Endothelial cell of umbilical vein (primary cell): ENCODE data around the gene GABBR2. TPM values are rescaled to one million over a fixed set of nuclear protein-coding genes. Genes with fewer than 3 reads are reported as not detected.

Source experiments
- BruUV-seq: library from RNA; stranded (reverse); fragments of 400-500 nt; replicated peaks from 2 replicates; lab custom pipeline; 2021; lab: Mats Ljungman, UMichigan
- CTCF ChIA-PET: fragments of 300-600, 350-600 bp; sonication (Branson Sonifier 250); formaldehyde crosslinking; loops from one replicate; lab custom pipeline; 2021; ENCODE audit warnings: antibody characterized with exemption, inconsistent platforms; lab: Charles Lee
- POLR2A ChIA-PET: fragments of 300-600, 350-600 bp; sonication (Branson Sonifier 250); formaldehyde crosslinking; loops from one replicate; lab custom pipeline; 2021; ENCODE audit warnings: antibody characterized with exemption, inconsistent platforms; lab: Charles Lee
- DNase-seq: peaks from one replicate; pipeline ENCODE4 v3.0.0-alpha.2; 2011; ENCODE audit warnings: low read depth, low spot score
- FAIRE-seq: peaks from 2 replicates; lab custom pipeline; 2011; peaks lifted over from hg19 to GRCh38; lab: Jason Lieb, UNC
- H2AFZ ChIP-seq: 2 replicates; pipeline ENCODE4 v1.6.0; 2012; ENCODE audit warnings: low read depth, low read length, control low read depth, inconsistent platforms
- H3K27ac ChIP-seq: 2 replicates; pipeline ENCODE4 v1.5.1; 2011; ENCODE audit warnings: low read depth, mild to moderate bottlenecking, control low read depth, low read length, moderate library complexity; ENCODE audit not compliant: insufficient read depth
- H3K27me3 ChIP-seq, 2 experiments: 2 replicates each; pipeline versions ENCODE4 v1.6.0 to v1.6.1; 2011; ENCODE audit warnings: low read length in 2 of 2, mixed read lengths in 1 of 2; ENCODE audit not compliant: control insufficient read depth in 2 of 2, insufficient read depth in 2 of 2
- H3K36me3 ChIP-seq, 2 experiments: 2 replicates in 1 of 2; 3 replicates in 1 of 2; pipeline ENCODE4 v1.5.1; 2011; ENCODE audit warnings: low read length in 2 of 2, mild to moderate bottlenecking in 1 of 2, moderate library complexity in 1 of 2; ENCODE audit not compliant: control insufficient read depth in 2 of 2, insufficient read depth in 2 of 2; ENCODE audit errors: extremely low read depth in 1 of 2
- H3K4me1 ChIP-seq: 3 replicates; pipeline ENCODE4 v1.5.1; 2011; ENCODE audit warnings: mild to moderate bottlenecking, low read length; ENCODE audit not compliant: control insufficient read depth, insufficient read depth; ENCODE audit errors: extremely low read depth
- H3K4me2 ChIP-seq: 2 replicates; pipeline ENCODE4 v1.6.1; 2011; ENCODE audit warnings: low read length, control low read depth, mixed read lengths; ENCODE audit not compliant: insufficient read depth
- H3K4me3 ChIP-seq, 3 experiments: fragments of 200-600 bp in 1 of 3; sonication (generic), shearing (Covaris generic) in 1 of 3; replicated peaks in 1 of 3; 2 replicates each; pipeline ENCODE4 v1.5.1; 2011 to 2016; ENCODE audit warnings: control low read depth in 3 of 3, low read length in 3 of 3, mild to moderate bottlenecking in 2 of 3, inconsistent platforms in 1 of 3, low read depth in 1 of 3, moderate library complexity in 1 of 3; ENCODE audit not compliant: insufficient read depth in 1 of 3
- H3K79me2 ChIP-seq: 2 replicates; pipeline ENCODE4 v1.6.0; 2012; ENCODE audit warnings: low read length, inconsistent platforms; ENCODE audit not compliant: control insufficient read depth, insufficient read depth
- H3K9ac ChIP-seq: replicated peaks from 2 replicates; pipeline ENCODE3; 2011; ENCODE audit warnings: low read length, control low read depth; ENCODE audit not compliant: insufficient read depth; ENCODE audit errors: extremely low read depth
- H3K9me1 ChIP-seq: replicated peaks from 3 replicates; pipeline ENCODE4 v1.6.0; 2011; ENCODE audit warnings: mild to moderate bottlenecking, low read length; ENCODE audit not compliant: control insufficient read depth, insufficient read depth; ENCODE audit errors: extremely low read depth
- H3K9me3 ChIP-seq: replicated peaks from 2 replicates; pipeline ENCODE4 v1.5.1; 2012; ENCODE audit warnings: low read length, inconsistent platforms; ENCODE audit not compliant: control insufficient read depth, insufficient read depth
- H4K20me1 ChIP-seq: replicated peaks from 2 replicates; pipeline ENCODE3; 2011; ENCODE audit warnings: mild to moderate bottlenecking, low read length; ENCODE audit not compliant: control insufficient read depth, insufficient read depth; ENCODE audit errors: extremely low read depth
- EZH2 ChIP-seq: IDR thresholded peaks from 2 replicates; pipeline ENCODE4 v1.6.1; 2012; ENCODE audit warnings: borderline replicate concordance, low read depth, mild to moderate bottlenecking, moderate library complexity, low read length, inconsistent platforms; ENCODE audit not compliant: severe bottlenecking
- FOS ChIP-seq: IDR thresholded peaks from 2 replicates; pipeline ENCODE4 v1.6.1; 2011; ENCODE audit warnings: mild to moderate bottlenecking, low read length, moderate library complexity, borderline replicate concordance; ENCODE audit not compliant: insufficient read depth
- GATA2 ChIP-seq: IDR thresholded peaks from 2 replicates; pipeline ENCODE4 v1.7.0; 2011; ENCODE audit warnings: low read depth, mild to moderate bottlenecking, moderate library complexity, mixed read lengths, low read length; ENCODE audit not compliant: insufficient read length, insufficient read depth
- JUN ChIP-seq: IDR thresholded peaks from 2 replicates; pipeline ENCODE4 v1.6.1; 2011; ENCODE audit warnings: borderline replicate concordance, low read depth; ENCODE audit not compliant: insufficient read length, insufficient read depth
- MAX ChIP-seq: IDR thresholded peaks from 2 replicates; pipeline ENCODE4 v1.6.1; 2011; ENCODE audit not compliant: insufficient read depth, insufficient read length
- MYC ChIP-seq: IDR thresholded peaks from one replicate; pipeline ENCODE4 v1.6.1; 2011; ENCODE audit warnings: mild to moderate bottlenecking, low read depth, low read length
- POLR2A ChIP-seq: IDR thresholded peaks from 2 replicates; pipeline ENCODE4 v1.6.1; 2012; ENCODE audit warnings: low read depth, mild to moderate bottlenecking, control low read depth, low read length
- POLR2AphosphoS5 ChIP-seq: IDR thresholded peaks from 2 replicates; pipeline ENCODE4 v1.6.1; 2012; ENCODE audit warnings: low read depth, mild to moderate bottlenecking, control low read depth, low read length, moderate library complexity; ENCODE audit not compliant: insufficient read depth
- dilution Hi-C: fragments of 300-500 bp; cut with MboI; formaldehyde crosslinking; loops from one replicate; pipeline ENCODE4 v1.15.0; 2019; ENCODE audit warnings: low sequenced_read_pairs; ENCODE audit not compliant: extremely low pct_ligation_motif_present
- intact Hi-C: fragments of 100-400 bp; cut with micrococcal nuclease; formaldehyde crosslinking; loops from one replicate; pipeline ENCODE4 v1.10.0; 2022
- polyA plus RNA-seq, 4 experiments: library from polyadenylated mRNA; depleted of rRNA in 3 of 4; stranded (reverse) in 3 of 4; unstranded in 1 of 4; fragments of >200 nt; gene quantifications; 2 replicates each; pipeline versions ENCODE4 v1.2.1 to v1.2.3, GENCODE V29; 2011 to 2012; ENCODE audit warnings: missing spikeins in 1 of 4
- total RNA-seq: library from RNA; stranded (reverse); gene quantifications from 2 replicates; pipeline ENCODE4 v1.2.3, GENCODE V29; 2021
- TF ChIP-seq, protein P1 (sequence below), 2 donors: IDR thresholded peaks; 1 replicate in 1 of 2; 2 replicates in 1 of 2; pipeline ENCODE4 v1.5.1; 2011; ENCODE audit warnings: low read length in 2 of 2, mild to moderate bottlenecking in 2 of 2, moderate library complexity in 2 of 2, control low read depth in 1 of 2, inconsistent platforms in 1 of 2, low read depth in 1 of 2; ENCODE audit not compliant: insufficient read depth in 1 of 2; ENCODE audit errors: extremely low read depth in 1 of 2

Gene GABBR2
- total and polyA plus RNA-seq, 2 donors (not counting 3 experiments of a cell fraction or from before 2014, with no cell fraction given), result 1.1 to 9.2 TPM

DNA sequence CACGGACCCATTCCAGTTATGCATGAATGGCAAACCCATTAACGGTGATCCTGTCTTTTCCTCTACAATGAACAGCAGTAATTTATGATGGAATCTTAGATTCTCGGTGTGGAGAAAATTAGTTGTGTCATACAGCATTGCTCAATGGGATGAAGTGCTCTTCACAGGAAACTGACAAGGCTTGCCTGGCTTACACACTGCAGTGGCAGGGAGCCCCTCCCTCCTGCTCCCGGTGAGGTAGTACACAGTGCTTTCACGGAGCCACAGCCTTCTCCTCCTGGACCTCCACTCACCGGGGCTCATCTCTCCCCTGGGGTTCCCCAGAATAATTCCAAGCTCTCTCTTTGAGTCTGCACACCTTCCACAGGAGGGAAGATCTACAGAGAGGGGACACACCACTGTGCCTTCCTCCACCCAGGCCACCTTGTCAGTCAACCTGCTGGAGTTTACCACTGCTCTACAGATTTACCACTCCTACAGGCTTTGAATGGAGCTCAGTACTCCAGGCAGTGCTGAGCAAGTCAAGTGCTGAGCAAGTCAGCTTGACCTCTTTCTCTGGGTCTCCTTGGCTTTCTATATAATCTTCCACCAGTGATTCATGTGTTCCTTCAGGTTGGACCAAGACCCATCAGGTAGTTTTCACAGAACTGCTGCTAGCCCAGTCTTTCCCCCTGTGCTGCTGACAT lies 394.2 kb downstream of the GABBR2 start:
- TF ChIP-seq JUN, result no peak
- TF ChIP-seq MAX, result no peak
- no peak for TF ChIP-seq POLR2A
- no peak for TF ChIP-seq POLR2AphosphoS5
- TF ChIP-seq FOS, result no peak
- TF ChIP-seq, protein P1, sequence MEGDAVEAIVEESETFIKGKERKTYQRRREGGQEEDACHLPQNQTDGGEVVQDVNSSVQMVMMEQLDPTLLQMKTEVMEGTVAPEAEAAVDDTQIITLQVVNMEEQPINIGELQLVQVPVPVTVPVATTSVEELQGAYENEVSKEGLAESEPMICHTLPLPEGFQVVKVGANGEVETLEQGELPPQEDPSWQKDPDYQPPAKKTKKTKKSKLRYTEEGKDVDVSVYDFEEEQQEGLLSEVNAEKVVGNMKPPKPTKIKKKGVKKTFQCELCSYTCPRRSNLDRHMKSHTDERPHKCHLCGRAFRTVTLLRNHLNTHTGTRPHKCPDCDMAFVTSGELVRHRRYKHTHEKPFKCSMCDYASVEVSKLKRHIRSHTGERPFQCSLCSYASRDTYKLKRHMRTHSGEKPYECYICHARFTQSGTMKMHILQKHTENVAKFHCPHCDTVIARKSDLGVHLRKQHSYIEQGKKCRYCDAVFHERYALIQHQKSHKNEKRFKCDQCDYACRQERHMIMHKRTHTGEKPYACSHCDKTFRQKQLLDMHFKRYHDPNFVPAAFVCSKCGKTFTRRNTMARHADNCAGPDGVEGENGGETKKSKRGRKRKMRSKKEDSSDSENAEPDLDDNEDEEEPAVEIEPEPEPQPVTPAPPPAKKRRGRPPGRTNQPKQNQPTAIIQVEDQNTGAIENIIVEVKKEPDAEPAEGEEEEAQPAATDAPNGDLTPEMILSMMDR (IDR thresholded peaks at IDR 0.05; ENCODE audit: extremely low read depth in 1 of 2, insufficient read depth in 1 of 2, low read depth in 1 of 2, low read length in 2 of 2), result no peak
- no peak for TF ChIP-seq GATA2
- no peak for TF ChIP-seq MYC
- TF ChIP-seq EZH2, result no peak
- no peak overlapping the region for H3K9ac ChIP-seq
- no peaks in the 10 kb centered on the region for H3K9me1 ChIP-seq
- no peaks in the 10 kb centered on the region for H4K20me1 ChIP-seq
- no peak for DNase-seq
- H3K9me3 ChIP-seq, result no peaks in the 10 kb centered on the region
- H3K4me1 ChIP-seq, result peaks cover 16% of the 10 kb centered on the region
- H3K4me2 ChIP-seq, result no peak overlapping the region
- H3K27me3 ChIP-seq, result no peaks in the 10 kb centered on the region
- dilution Hi-C loops, result no loop called here
- H3K79me2 ChIP-seq, result no peaks in the 10 kb centered on the region
- intact Hi-C loops, result loop anchor here (1.0 to 5.0 kb wide), 13 partner anchors 20 to 684 kb away; partner anchors contain the start of gene ANKS6
- no peak for FAIRE-seq
- H3K4me3 ChIP-seq, result no peak overlapping the region
- H2AFZ ChIP-seq, result no peak overlapping the region
- ChIA-PET POLR2A (no interaction called here), CTCF (interaction anchor here (0.8 to 7.6 kb wide), 10 partner anchors 9 to 464 kb away, joined by 3 to 143 read pairs (median 22); no protein-coding TSS in a partner anchor)
- no peaks in the 10 kb centered on the region for H3K36me3 ChIP-seq
- H3K27ac ChIP-seq, result no peak overlapping the region
- BruUV-seq, result no TSS peak
